ENCODE data around the gene KISS1R.

KISS1R gene

GRCh38 chr19:901216-902092 lies 15.7 kb upstream of the KISS1R start:
- peaks cover 5 to 52% (median 23%) of the 10 kb centered on the region in 4 experiments for H3K36me3 ChIP-seq (ENCODE audit: control insufficient read depth in 4 of 4, insufficient read depth in 4 of 4, low read length in 3 of 4)
- CTCF ChIA-PET, result interaction anchor here (1.5 kb wide), 1 partner anchor 18 kb away, joined by 3 read pairs; no protein-coding TSS in a partner anchor
- H3K4me1 ChIP-seq (ENCODE audit: control extremely low read depth in 1 of 4, control insufficient read depth in 4 of 4, insufficient read depth in 4 of 4, low read length in 3 of 4), result peaks cover 0 to 9% (median 5%) of the 10 kb centered on the region in 4 experiments
- POLR2A ChIA-PET, result no interaction called here
- H3K4me3 ChIP-seq (ENCODE audit: control insufficient read depth in 1 of 7, extremely low read depth in 1 of 7, insufficient read depth in 4 of 7, low read depth in 2 of 7, low read length in 6 of 7), result no peak overlapping the region
- H3K9me3 ChIP-seq (ENCODE audit: control extremely low read depth in 1 of 5, control insufficient read depth in 4 of 5, insufficient read depth in 2 of 5, low read depth in 1 of 5, low read length in 4 of 5), result no peaks in the 10 kb centered on the region
- H3K27me3 ChIP-seq (replicated peaks in 2 of 5; ENCODE audit: control insufficient read depth in 4 of 5, insufficient read depth in 5 of 5, low read length in 4 of 5), result no peaks in the 10 kb centered on the region
- WGBS (ENCODE audit: insufficient coverage), result 97% methylated on average over 23 of the region's 27 CpGs
- no peak overlapping the region for H3K27ac ChIP-seq (ENCODE audit: insufficient read depth in 1 of 2, low read depth in 1 of 2, low read length in 2 of 2, poor library complexity in 1 of 2, severe bottlenecking in 2 of 2)
- no peak for DNase-seq

DNA sequence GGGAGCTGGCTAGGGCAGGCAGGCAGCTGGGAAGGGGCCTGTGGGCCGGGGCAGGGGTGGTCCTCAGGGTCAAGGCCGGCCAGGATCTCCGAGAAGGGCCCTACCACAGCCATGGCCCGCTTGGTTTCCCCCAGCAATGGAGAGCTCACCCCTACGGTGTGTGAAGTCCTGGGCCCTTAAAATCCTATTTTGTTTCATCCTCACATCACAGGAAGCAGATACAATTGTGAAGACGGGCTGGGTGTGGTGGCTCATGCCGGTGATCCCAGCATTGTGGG lies 15.1 kb upstream of the KISS1R start:
- POLR2A ChIA-PET, result no interaction called here
- peaks cover 0 to 15% (median 10%) of the 10 kb centered on the region in 4 experiments for H3K4me1 ChIP-seq (ENCODE audit: control extremely low read depth in 1 of 4, control insufficient read depth in 4 of 4, insufficient read depth in 4 of 4, low read length in 3 of 4)
- H3K9me3 ChIP-seq (ENCODE audit: control extremely low read depth in 1 of 5, control insufficient read depth in 4 of 5, insufficient read depth in 2 of 5, low read depth in 1 of 5, low read length in 4 of 5), result no peaks in the 10 kb centered on the region
- CTCF ChIA-PET, result interaction anchor here (1.5 kb wide), 1 partner anchor 18 kb away, joined by 3 read pairs; no protein-coding TSS in a partner anchor
- H3K27ac ChIP-seq (ENCODE audit: insufficient read depth in 1 of 2, low read depth in 1 of 2, low read length in 2 of 2, poor library complexity in 1 of 2, severe bottlenecking in 2 of 2), result no peak overlapping the region
- H3K4me3 ChIP-seq (ENCODE audit: control insufficient read depth in 1 of 7, extremely low read depth in 1 of 7, insufficient read depth in 4 of 7, low read depth in 2 of 7, low read length in 6 of 7), result no peak overlapping the region
- no peak for DNase-seq
- 91% methylated on average over 6 of the region's 7 CpGs for WGBS (ENCODE audit: insufficient coverage)
- peaks cover 5 to 46% (median 22%) of the 10 kb centered on the region in 4 experiments for H3K36me3 ChIP-seq (ENCODE audit: control insufficient read depth in 4 of 4, insufficient read depth in 4 of 4, low read length in 3 of 4)
- H3K27me3 ChIP-seq (replicated peaks in 2 of 5; ENCODE audit: control insufficient read depth in 4 of 5, insufficient read depth in 5 of 5, low read length in 4 of 5), result no peaks in the 10 kb centered on the region

GRCh38 chr19:902446-903226 lies 14.5 kb upstream of the KISS1R start:
- ChIA-PET POLR2A (interaction anchor here (0.7 kb wide), 1 partner anchor 10 kb away, joined by 5 read pairs; no protein-coding TSS in a partner anchor), CTCF (interaction anchor here (1.5 kb wide), 1 partner anchor 17 kb away, joined by 3 read pairs; no protein-coding TSS in a partner anchor)
- Histone ChIP-seq H3K9me3 (ENCODE audit: control extremely low read depth in 1 of 5, control insufficient read depth in 4 of 5, insufficient read depth in 2 of 5, low read depth in 1 of 5, low read length in 4 of 5) (no peaks in the 10 kb centered on the region), H3K27ac (ENCODE audit: insufficient read depth in 1 of 2, low read depth in 1 of 2, low read length in 2 of 2, poor library complexity in 1 of 2, severe bottlenecking in 2 of 2) (no peak overlapping the region), H3K36me3 (ENCODE audit: control insufficient read depth in 4 of 4, insufficient read depth in 4 of 4, low read length in 3 of 4) (peaks cover 5 to 40% (median 20%) of the 10 kb centered on the region in 4 experiments), H3K4me3 (ENCODE audit: control insufficient read depth in 1 of 7, extremely low read depth in 1 of 7, insufficient read depth in 4 of 7, low read depth in 2 of 7, low read length in 6 of 7) (no peak overlapping the region), H3K4me1 (ENCODE audit: control extremely low read depth in 1 of 4, control insufficient read depth in 4 of 4, insufficient read depth in 4 of 4, low read length in 3 of 4) (peaks cover 1 to 21% (median 16%) of the 10 kb centered on the region in 4 experiments), H3K27me3 (replicated peaks in 2 of 5; ENCODE audit: control insufficient read depth in 4 of 5, insufficient read depth in 5 of 5, low read length in 4 of 5) (no peaks in the 10 kb centered on the region)
- no peak for DNase-seq
- WGBS (ENCODE audit: insufficient coverage), result over 99% methylated on average over 13 of the region's 14 CpGs

DNA sequence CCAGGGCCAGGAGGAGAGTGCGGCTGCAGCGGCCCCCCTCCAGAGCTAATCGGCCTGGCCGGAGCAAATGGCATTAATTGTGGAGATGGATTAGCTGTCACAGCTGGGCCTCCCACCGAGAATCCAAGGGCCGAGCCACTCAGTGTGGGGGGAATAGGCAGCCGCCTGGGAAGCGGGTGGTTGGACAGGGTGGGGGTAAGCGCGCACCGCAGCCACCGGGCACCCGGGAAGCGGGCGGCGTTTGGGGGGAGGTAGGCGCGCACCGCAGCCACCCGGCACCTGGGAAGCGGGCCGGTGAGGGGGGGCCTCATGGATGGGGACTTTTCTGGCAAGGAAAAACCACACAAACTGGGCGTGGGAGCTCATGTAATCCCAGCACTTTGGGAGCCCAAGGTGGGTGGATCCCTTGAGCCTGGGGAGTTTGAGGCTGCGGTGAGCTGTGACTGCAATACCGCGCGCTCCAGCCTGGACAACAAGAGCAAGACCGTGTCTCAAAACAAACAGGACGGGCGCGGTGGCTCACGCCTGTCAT lies 13.8 kb upstream of the KISS1R start:
- DNase-seq, result no peak
- peaks cover 5 to 37% (median 19%) of the 10 kb centered on the region in 4 experiments for H3K36me3 ChIP-seq (ENCODE audit: control insufficient read depth in 4 of 4, insufficient read depth in 4 of 4, low read length in 3 of 4)
- no peaks in the 10 kb centered on the region for H3K27me3 ChIP-seq (replicated peaks in 2 of 5; ENCODE audit: control insufficient read depth in 4 of 5, insufficient read depth in 5 of 5, low read length in 4 of 5)
- H3K4me3 ChIP-seq (ENCODE audit: control insufficient read depth in 1 of 7, extremely low read depth in 1 of 7, insufficient read depth in 4 of 7, low read depth in 2 of 7, low read length in 6 of 7), result no peak overlapping the region
- POLR2A ChIA-PET, result interaction anchor here (0.7 kb wide), 1 partner anchor 11 kb away, joined by 5 read pairs; no protein-coding TSS in a partner anchor
- CTCF ChIA-PET, result interaction anchor here (0.5 to 1.5 kb wide), 2 partner anchors 10 to 16 kb away, joined by 3 to 4 read pairs; partner anchors contain the start of genes MED16 and RNU6-9
- no peak overlapping the region for H3K27ac ChIP-seq (ENCODE audit: insufficient read depth in 1 of 2, low read depth in 1 of 2, low read length in 2 of 2, poor library complexity in 1 of 2, severe bottlenecking in 2 of 2)
- H3K9me3 ChIP-seq (ENCODE audit: control extremely low read depth in 1 of 5, control insufficient read depth in 4 of 5, insufficient read depth in 2 of 5, low read depth in 1 of 5, low read length in 4 of 5), result no peaks in the 10 kb centered on the region
- peaks cover 5 to 27% (median 23%) of the 10 kb centered on the region in 4 experiments for H3K4me1 ChIP-seq (ENCODE audit: control extremely low read depth in 1 of 4, control insufficient read depth in 4 of 4, insufficient read depth in 4 of 4, low read length in 3 of 4)
- WGBS (ENCODE audit: insufficient coverage), result 97% methylated on average over 18 of the region's 32 CpGs

- no peak overlapping the region for H3K27ac ChIP-seq (ENCODE audit: insufficient read depth in 1 of 2, low read depth in 1 of 2, low read length in 2 of 2, poor library complexity in 1 of 2, severe bottlenecking in 2 of 2)
- ChIA-PET CTCF (interaction anchor here (1.0 kb wide), 1 partner anchor 42 kb away, joined by 3 read pairs; no protein-coding TSS in a partner anchor), POLR2A (interaction anchor here (0.6 kb wide), 1 partner anchor 9 kb away, joined by 3 read pairs; no protein-coding TSS in a partner anchor)
- no peak for DNase-seq
- H3K36me3 ChIP-seq (ENCODE audit: control insufficient read depth in 4 of 4, insufficient read depth in 4 of 4, low read length in 3 of 4), result peaks cover 5 to 25% (median 12%) of the 10 kb centered on the region in 4 experiments
- WGBS (ENCODE audit: insufficient coverage), result 100% methylated on average over 8 of the region's 8 CpGs
- no peaks in the 10 kb centered on the region for H3K27me3 ChIP-seq (replicated peaks in 2 of 5; ENCODE audit: control insufficient read depth in 4 of 5, insufficient read depth in 5 of 5, low read length in 4 of 5)
- H3K4me1 ChIP-seq (ENCODE audit: control extremely low read depth in 1 of 4, control insufficient read depth in 4 of 4, insufficient read depth in 4 of 4, low read length in 3 of 4), result peaks cover 5 to 38% (median 35%) of the 10 kb centered on the region in 4 experiments
- no peak overlapping the region for H3K4me3 ChIP-seq (ENCODE audit: control insufficient read depth in 1 of 7, extremely low read depth in 1 of 7, insufficient read depth in 4 of 7, low read depth in 2 of 7, low read length in 6 of 7)
- no peaks in the 10 kb centered on the region for H3K9me3 ChIP-seq (ENCODE audit: control extremely low read depth in 1 of 5, control insufficient read depth in 4 of 5, insufficient read depth in 2 of 5, low read depth in 1 of 5, low read length in 4 of 5)
These were observed 12.6 kb upstream of the KISS1R start for GRCh38 chr19:904545-904944.

GRCh38 chr19:906480-906879 lies 10.7 kb upstream of the KISS1R start:
- Histone ChIP-seq H3K4me1 (ENCODE audit: control extremely low read depth in 1 of 4, control insufficient read depth in 4 of 4, insufficient read depth in 4 of 4, low read length in 3 of 4) (peaks cover 10 to 52% (median 48%) of the 10 kb centered on the region in 4 experiments), H3K27me3 (replicated peaks in 2 of 5; ENCODE audit: control insufficient read depth in 4 of 5, insufficient read depth in 5 of 5, low read length in 4 of 5) (no peaks in the 10 kb centered on the region), H3K4me3 (ENCODE audit: control insufficient read depth in 1 of 7, extremely low read depth in 1 of 7, insufficient read depth in 4 of 7, low read depth in 2 of 7, low read length in 6 of 7) (peak overlapping the region in 1 of 7 experiments; percentile 4), H3K27ac (ENCODE audit: insufficient read depth in 1 of 2, low read depth in 1 of 2, low read length in 2 of 2, poor library complexity in 1 of 2, severe bottlenecking in 2 of 2) (peak overlapping the region in 1 of 2 experiments; percentile 96), H3K9me3 (ENCODE audit: control extremely low read depth in 1 of 5, control insufficient read depth in 4 of 5, insufficient read depth in 2 of 5, low read depth in 1 of 5, low read length in 4 of 5) (no peaks in the 10 kb centered on the region), H3K36me3 (ENCODE audit: control insufficient read depth in 4 of 4, insufficient read depth in 4 of 4, low read length in 3 of 4) (peaks cover 3 to 15% (median 5%) of the 10 kb centered on the region in 4 experiments)
- ChIA-PET CTCF (interaction anchor here (0.9 to 2.7 kb wide), 6 partner anchors 10 to 43 kb away, joined by 3 to 15 read pairs (median 5); partner anchors contain the start of genes MED16 and RNU6-9), POLR2A (interaction anchor here (0.8 to 3.1 kb wide), 4 partner anchors 10 to 35 kb away, joined by 3 to 20 read pairs (median 4); partner anchors contain the start of genes MED16 and RNU6-9)
- 95% methylated on average over 4 of the region's 7 CpGs for WGBS (ENCODE audit: insufficient coverage)
- DNase-seq, result no peak
